ENCODE measurements around the gene VPS13D.

VPS13D gene

GRCh38 chr1:12407050-12407961 lies 177.5 kb downstream of the VPS13D start:
- no peaks in the 10 kb centered on the region for H4K20me1 ChIP-seq (ENCODE audit: insufficient read depth, low read length)
- H2AFZ ChIP-seq (ENCODE audit: low read length), result no peak overlapping the region
- DNase-seq, result no peak
- H3K27me3 ChIP-seq (replicated peaks; ENCODE audit: insufficient read depth, low read length), result no peaks in the 10 kb centered on the region
- no peaks in the 10 kb centered on the region for H3F3A ChIP-seq (ENCODE audit: insufficient read depth, low read length)
- no peaks in the 10 kb centered on the region for H3K9me3 ChIP-seq (replicated peaks; ENCODE audit: insufficient read depth, low read length)
- H3K27ac ChIP-seq (ENCODE audit: low read length), result no peak overlapping the region
- H3K9ac ChIP-seq (ENCODE audit: low read length), result no peak overlapping the region
- no peaks in the 10 kb centered on the region for H3K79me2 ChIP-seq (ENCODE audit: low read length)
- no peak overlapping the region for H3K4me2 ChIP-seq (ENCODE audit: low read depth, low read length)
- TF ChIP-seq CTCF (IDR thresholded peaks at IDR 0.05; ENCODE audit: low read length), result 0 out of 2 replicates have a peak, but pooled peaks have one; percentile 6
- no peak for TF ChIP-seq EZH2 (optimal IDR thresholded peaks at IDR 0.05; ENCODE audit: low read depth, low read length)
- H3K4me1 ChIP-seq (ENCODE audit: low read length), result no peaks in the 10 kb centered on the region
- no peaks in the 10 kb centered on the region for H3K36me3 ChIP-seq (replicated peaks; ENCODE audit: insufficient read depth, low read length)
- no peak overlapping the region for H3K4me3 ChIP-seq (ENCODE audit: low read length)
- H3K9me2 ChIP-seq (replicated peaks; ENCODE audit: insufficient read depth, low read length), result no peaks in the 10 kb centered on the region

GRCh38 chr1:12407962-12408454 lies 178.2 kb downstream of the VPS13D start:
- no peak overlapping the region for H3K4me2 ChIP-seq (ENCODE audit: low read depth, low read length)
- H3K9me2 ChIP-seq (replicated peaks; ENCODE audit: insufficient read depth, low read length), result no peaks in the 10 kb centered on the region
- DNase-seq, result no peak
- H3K9me3 ChIP-seq (replicated peaks; ENCODE audit: insufficient read depth, low read length), result no peaks in the 10 kb centered on the region
- TF ChIP-seq EZH2 (optimal IDR thresholded peaks at IDR 0.05; ENCODE audit: low read depth, low read length) (no peak), EZH2phosphoT487 (IDR thresholded peaks at IDR 0.05; ENCODE audit: low read length) (no peak), CTCF (IDR thresholded peaks at IDR 0.05; ENCODE audit: low read length) (no peak)
- H3K4me3 ChIP-seq (ENCODE audit: low read length), result no peak overlapping the region
- H3K36me3 ChIP-seq (replicated peaks; ENCODE audit: insufficient read depth, low read length), result no peaks in the 10 kb centered on the region
- H3K27ac ChIP-seq (ENCODE audit: low read length), result no peak overlapping the region
- no peaks in the 10 kb centered on the region for H3K79me2 ChIP-seq (ENCODE audit: low read length)
- H3F3A ChIP-seq (ENCODE audit: insufficient read depth, low read length), result no peaks in the 10 kb centered on the region
- no peak overlapping the region for H2AFZ ChIP-seq (ENCODE audit: low read length)
- H3K9ac ChIP-seq (ENCODE audit: low read length), result no peak overlapping the region
- H4K20me1 ChIP-seq (ENCODE audit: insufficient read depth, low read length), result no peaks in the 10 kb centered on the region
- no peaks in the 10 kb centered on the region for H3K4me1 ChIP-seq (ENCODE audit: low read length)
- no peaks in the 10 kb centered on the region for H3K27me3 ChIP-seq (replicated peaks; ENCODE audit: insufficient read depth, low read length)

GRCh38 chr1:12408662-12409061 lies 178.8 kb downstream of the VPS13D start:
- no peak for TF ChIP-seq EZH2phosphoT487 (IDR thresholded peaks at IDR 0.05; ENCODE audit: low read length)
- no peak for TF ChIP-seq CTCF (IDR thresholded peaks at IDR 0.05; ENCODE audit: low read length)
- TF ChIP-seq EZH2 (optimal IDR thresholded peaks at IDR 0.05; ENCODE audit: low read depth, low read length), result no peak
- Histone ChIP-seq H3K4me1 (ENCODE audit: low read length) (no peaks in the 10 kb centered on the region), H3K27me3 (replicated peaks; ENCODE audit: insufficient read depth, low read length) (no peaks in the 10 kb centered on the region), H3K4me3 (ENCODE audit: low read length) (no peak overlapping the region), H3K79me2 (ENCODE audit: low read length) (no peaks in the 10 kb centered on the region), H2AFZ (ENCODE audit: low read length) (no peak overlapping the region), H3K4me2 (ENCODE audit: low read depth, low read length) (no peak overlapping the region), H3K36me3 (replicated peaks; ENCODE audit: insufficient read depth, low read length) (no peaks in the 10 kb centered on the region), H3K9ac (ENCODE audit: low read length) (no peak overlapping the region), H3K27ac (ENCODE audit: low read length) (no peak overlapping the region), H4K20me1 (ENCODE audit: insufficient read depth, low read length) (no peaks in the 10 kb centered on the region), H3K9me2 (replicated peaks; ENCODE audit: insufficient read depth, low read length) (no peaks in the 10 kb centered on the region), H3K9me3 (replicated peaks; ENCODE audit: insufficient read depth, low read length) (no peaks in the 10 kb centered on the region), H3F3A (ENCODE audit: insufficient read depth, low read length) (no peaks in the 10 kb centered on the region)
- DNase-seq, result no peak
